DND-41 (cell line): ENCODE results near the gene ATP9B.

Experiments used
- ATAC-seq: fragments of 200-7000 bp; cut with Tn5 transposase; 3 replicates; pipeline ENCODE4 v1.9.1; 2021; ENCODE audit warnings: low read depth; ENCODE audit not compliant: insufficient read depth
- DNase-seq: peaks from one replicate; pipeline ENCODE4 v3.0.0-alpha.2; 2020
- H2AFZ ChIP-seq: 2 replicates; pipeline ENCODE4 v1.6.0; 2012; ENCODE audit warnings: low read depth, low read length
- H3K27ac ChIP-seq: 2 replicates; pipeline ENCODE4 v1.5.1; 2012; ENCODE audit warnings: low read length, inconsistent platforms
- H3K27me3 ChIP-seq: fragments of 200-600 bp; sonication (generic); 2 replicates; pipeline ENCODE4 v1.6.0; 2012; ENCODE audit warnings: low read length, mild to moderate bottlenecking, inconsistent platforms; ENCODE audit not compliant: insufficient read depth, poor library complexity
- H3K36me3 ChIP-seq: 2 replicates; pipeline ENCODE4 v1.5.1; 2012; ENCODE audit warnings: low read length, inconsistent platforms; ENCODE audit not compliant: insufficient read depth
- H3K4me1 ChIP-seq: 2 replicates; pipeline ENCODE4 v1.5.1; 2012; ENCODE audit warnings: mild to moderate bottlenecking, low read length; ENCODE audit not compliant: insufficient read depth
- H3K4me2 ChIP-seq: 2 replicates; pipeline ENCODE4 v1.6.0; 2012; ENCODE audit warnings: mild to moderate bottlenecking, moderate library complexity, low read length, inconsistent platforms; ENCODE audit not compliant: insufficient read depth
- H3K4me3 ChIP-seq, 2 experiments: fragments of 200-600 bp in 1 of 2; shearing (Covaris generic) in 1 of 2; 2 replicates each; pipeline ENCODE4 v1.5.1; 2012 to 2016; ENCODE audit warnings: inconsistent platforms in 2 of 2, low read length in 2 of 2, mild to moderate bottlenecking in 2 of 2, low read depth in 1 of 2, moderate library complexity in 1 of 2
- H3K79me2 ChIP-seq: 2 replicates; pipeline ENCODE4 v1.6.0; 2012; ENCODE audit warnings: low read length, inconsistent platforms; ENCODE audit not compliant: insufficient read depth
- H3K9ac ChIP-seq: 2 replicates; pipeline ENCODE4 v1.6.0; 2012; ENCODE audit warnings: low read depth, mild to moderate bottlenecking, inconsistent platforms, low read length, moderate library complexity
- H3K9me3 ChIP-seq: 2 replicates; pipeline ENCODE4 v1.5.1; 2012; ENCODE audit warnings: low read length, moderate library complexity, mild to moderate bottlenecking, inconsistent platforms; ENCODE audit not compliant: insufficient read depth, severe bottlenecking
- H4K20me1 ChIP-seq: 2 replicates; pipeline ENCODE4 v1.6.0; 2012; ENCODE audit warnings: low read length; ENCODE audit not compliant: insufficient read depth
- EZH2 ChIP-seq: IDR thresholded peaks from 3 replicates; pipeline ENCODE4 v1.6.1; 2012; ENCODE audit warnings: borderline replicate concordance, low read depth, mild to moderate bottlenecking, moderate library complexity, low read length, inconsistent platforms; ENCODE audit not compliant: severe bottlenecking
- TF ChIP-seq, protein P1 (sequence below): IDR thresholded peaks from 2 replicates; pipeline ENCODE4 v1.5.1; 2012; ENCODE audit warnings: borderline replicate concordance, low read length, moderate library complexity, mild to moderate bottlenecking; ENCODE audit not compliant: poor library complexity, severe bottlenecking; ENCODE audit errors: extremely low read depth

ATP9B gene

GRCh38 chr18:79365701-79366100 lies 296.5 kb downstream of the ATP9B start:
- no peak overlapping the region for H3K4me2 ChIP-seq
- H3K79me2 ChIP-seq: no peaks in the 10 kb centered on the region
- H3K4me3 ChIP-seq: no peak overlapping the region
- ATAC-seq (no peak), DNase-seq (no peak)
- H2AFZ ChIP-seq: no peak overlapping the region
- H3K36me3 ChIP-seq: peaks cover 34% of the 10 kb centered on the region
- no peaks in the 10 kb centered on the region for H3K9me3 ChIP-seq
- no peak for TF ChIP-seq EZH2
- TF ChIP-seq, protein P1, sequence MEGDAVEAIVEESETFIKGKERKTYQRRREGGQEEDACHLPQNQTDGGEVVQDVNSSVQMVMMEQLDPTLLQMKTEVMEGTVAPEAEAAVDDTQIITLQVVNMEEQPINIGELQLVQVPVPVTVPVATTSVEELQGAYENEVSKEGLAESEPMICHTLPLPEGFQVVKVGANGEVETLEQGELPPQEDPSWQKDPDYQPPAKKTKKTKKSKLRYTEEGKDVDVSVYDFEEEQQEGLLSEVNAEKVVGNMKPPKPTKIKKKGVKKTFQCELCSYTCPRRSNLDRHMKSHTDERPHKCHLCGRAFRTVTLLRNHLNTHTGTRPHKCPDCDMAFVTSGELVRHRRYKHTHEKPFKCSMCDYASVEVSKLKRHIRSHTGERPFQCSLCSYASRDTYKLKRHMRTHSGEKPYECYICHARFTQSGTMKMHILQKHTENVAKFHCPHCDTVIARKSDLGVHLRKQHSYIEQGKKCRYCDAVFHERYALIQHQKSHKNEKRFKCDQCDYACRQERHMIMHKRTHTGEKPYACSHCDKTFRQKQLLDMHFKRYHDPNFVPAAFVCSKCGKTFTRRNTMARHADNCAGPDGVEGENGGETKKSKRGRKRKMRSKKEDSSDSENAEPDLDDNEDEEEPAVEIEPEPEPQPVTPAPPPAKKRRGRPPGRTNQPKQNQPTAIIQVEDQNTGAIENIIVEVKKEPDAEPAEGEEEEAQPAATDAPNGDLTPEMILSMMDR: no peak
- no peaks in the 10 kb centered on the region for H4K20me1 ChIP-seq
- H3K9ac ChIP-seq: no peak overlapping the region
- no peaks in the 10 kb centered on the region for H3K27me3 ChIP-seq
- no peaks in the 10 kb centered on the region for H3K4me1 ChIP-seq
- H3K27ac ChIP-seq: no peak overlapping the region

- H3K79me2 ChIP-seq: no peaks in the 10 kb centered on the region
- no peak for ATAC-seq
- no peak overlapping the region for H3K4me2 ChIP-seq
- H3K4me1 ChIP-seq: no peaks in the 10 kb centered on the region
- no peak overlapping the region for H3K27ac ChIP-seq
- no peak overlapping the region for H3K4me3 ChIP-seq
- TF ChIP-seq, protein P1: no peak
- no peak for TF ChIP-seq EZH2
- H2AFZ ChIP-seq: no peak overlapping the region
- peaks cover 26% of the 10 kb centered on the region for H3K36me3 ChIP-seq
- H4K20me1 ChIP-seq: no peaks in the 10 kb centered on the region
- no peak for DNase-seq
- no peaks in the 10 kb centered on the region for H3K27me3 ChIP-seq
- no peaks in the 10 kb centered on the region for H3K9me3 ChIP-seq
- H3K9ac ChIP-seq: no peak overlapping the region
Observed at GRCh38 chr18:79366177-79367094, 297.2 kb downstream of the ATP9B start.

DNA sequence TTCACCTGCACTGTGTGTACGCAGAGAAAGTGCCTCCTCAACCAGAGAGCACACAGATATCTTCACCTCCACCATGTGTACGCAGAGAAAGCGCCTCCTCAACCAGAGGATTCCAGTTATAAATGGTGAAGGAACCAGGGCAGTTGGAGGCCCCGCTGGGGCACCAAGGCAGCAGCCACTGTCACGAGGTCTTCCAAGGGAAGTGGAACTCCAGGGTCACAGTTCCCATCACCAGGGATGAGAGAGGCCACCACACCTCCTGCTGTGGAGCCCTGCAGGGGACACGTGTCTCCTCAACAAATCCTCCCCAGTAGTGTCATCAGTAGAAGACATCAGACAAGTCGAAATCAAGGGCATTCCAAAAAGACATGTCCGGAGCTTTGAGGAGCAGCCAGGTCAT lies 298.3 kb downstream of the ATP9B start:
- no peak overlapping the region for H2AFZ ChIP-seq
- H3K36me3 ChIP-seq: peaks cover 16% of the 10 kb centered on the region; the same call in 1 of the 2 replicates
- no peak overlapping the region for H3K27ac ChIP-seq
- H3K4me2 ChIP-seq: no peak overlapping the region
- H3K27me3 ChIP-seq: no peaks in the 10 kb centered on the region
- DNase-seq (no peak), ATAC-seq (no peak)
- TF ChIP-seq, protein P1: no peak
- TF ChIP-seq EZH2: no peak
- no peaks in the 10 kb centered on the region for H3K4me1 ChIP-seq
- no peak overlapping the region for H3K9ac ChIP-seq
- no peaks in the 10 kb centered on the region for H3K9me3 ChIP-seq
- no peak overlapping the region for H3K4me3 ChIP-seq
- no peaks in the 10 kb centered on the region for H4K20me1 ChIP-seq
- H3K79me2 ChIP-seq: no peaks in the 10 kb centered on the region
